H1 (cell line): ENCODE measurements around the gene DMPK. TPM values are rescaled to one million over a fixed set of nuclear protein-coding genes. Genes with fewer than 3 reads are reported as not detected.

Source experiments
- CTCF ChIA-PET: fragments of 300-600 bp; sonication (Branson Sonifier 250); formaldehyde crosslinking; loops from one replicate; lab custom pipeline; 2021; ENCODE audit not compliant: partially characterized antibody; lab: Charles Lee
- POLR2A ChIA-PET: fragments of 300-600 bp; sonication (Branson Sonifier 250); formaldehyde crosslinking; loops from one replicate; lab custom pipeline; 2021; ENCODE audit warnings: inconsistent platforms; ENCODE audit not compliant: partially characterized antibody; lab: Charles Lee
- DNase-seq, 2 experiments: peaks; one replicate each; pipeline versions ENCODE4 v3.0.0 to v3.0.0-alpha.2; 2010 to 2022; ENCODE audit warnings: low spot score in 2 of 2, low read depth in 1 of 2, mixed read lengths in 1 of 2
- FAIRE-seq: peaks from 2 replicates; lab custom pipeline; 2011; peaks lifted over from hg19 to GRCh38; lab: Jason Lieb, UNC
- H2AFZ ChIP-seq: 2 replicates; pipeline ENCODE4 v1.8.1; 2012; ENCODE audit warnings: low read length, inconsistent platforms
- H2AK5ac ChIP-seq: 2 replicates; pipeline ENCODE4 v1.6.1; 2013; ENCODE audit warnings: low read depth, low read length
- H2BK120ac ChIP-seq: replicated peaks from 2 replicates; pipeline ENCODE3; 2013; ENCODE audit warnings: low read depth, low read length, inconsistent platforms
- H2BK12ac ChIP-seq: 2 replicates; pipeline ENCODE4 v1.6.1; 2013; ENCODE audit warnings: low read depth, low read length
- H2BK15ac ChIP-seq: 2 replicates; pipeline ENCODE4 v1.6.1; 2013; ENCODE audit warnings: low read length
- H2BK20ac ChIP-seq: 2 replicates; pipeline ENCODE4 v1.6.1; 2013; ENCODE audit warnings: low read length
- H2BK5ac ChIP-seq: 2 replicates; pipeline ENCODE4 v1.6.1; 2013; ENCODE audit warnings: low read depth, low read length
- H3K14ac ChIP-seq: 2 replicates; pipeline ENCODE4 v1.6.1; 2013; ENCODE audit warnings: inconsistent platforms; ENCODE audit not compliant: insufficient read length
- H3K18ac ChIP-seq: 2 replicates; pipeline ENCODE4 v1.6.1; 2013; ENCODE audit warnings: low read length; ENCODE audit errors: extremely low read depth
- H3K23ac ChIP-seq: 2 replicates; pipeline ENCODE4 v1.6.1; 2013; ENCODE audit warnings: inconsistent platforms; ENCODE audit not compliant: insufficient read length
- H3K23me2 ChIP-seq: 2 replicates; pipeline ENCODE4 v1.6.1; 2013; ENCODE audit warnings: low read depth, low read length
- H3K27ac ChIP-seq: 2 replicates; pipeline ENCODE4 v1.6.1; 2011; ENCODE audit warnings: low read depth, low read length, inconsistent platforms
- H3K27me3 ChIP-seq, 4 experiments: replicated peaks in 1 of 4; 1 replicate in 1 of 4; 2 replicates in 3 of 4; pipeline versions ENCODE4 v1.6.1 to v1.8.1; 2011 to 2013; ENCODE audit warnings: low read length in 3 of 4, mild to moderate bottlenecking in 3 of 4, inconsistent platforms in 2 of 4, mixed read lengths in 2 of 4, moderate library complexity in 1 of 4; ENCODE audit not compliant: control insufficient read depth in 3 of 4, insufficient read depth in 3 of 4; ENCODE audit errors: extremely low read depth in 1 of 4
- H3K36me3 ChIP-seq, 4 experiments: 2 replicates each; pipeline versions ENCODE4 v1.6.1 to v1.8.1; 2011 to 2013; ENCODE audit warnings: mild to moderate bottlenecking in 4 of 4, low read length in 3 of 4, moderate library complexity in 2 of 4, control low read depth in 1 of 4, inconsistent platforms in 1 of 4; ENCODE audit not compliant: insufficient read depth in 4 of 4, control insufficient read depth in 2 of 4
- H3K4ac ChIP-seq: replicated peaks from 2 replicates; pipeline ENCODE3; 2013; ENCODE audit warnings: low read length, low read depth, mixed read lengths, inconsistent platforms; ENCODE audit not compliant: insufficient read length
- H3K4me1 ChIP-seq, 4 experiments: replicated peaks in 1 of 4; 1 replicate in 1 of 4; 2 replicates in 3 of 4; pipeline versions ENCODE4 v1.6.1 to v1.8.1; 2011 to 2013; ENCODE audit warnings: low read length in 3 of 4, inconsistent platforms in 2 of 4, mixed read lengths in 1 of 4; ENCODE audit not compliant: insufficient read depth in 4 of 4, control insufficient read depth in 3 of 4
- H3K4me2 ChIP-seq, 2 experiments: 2 replicates each; pipeline versions ENCODE4 v1.6.1 to v1.8.1; 2011 to 2013; ENCODE audit warnings: low read depth in 2 of 2, low read length in 2 of 2, control low read depth in 1 of 2, inconsistent platforms in 1 of 2, mild to moderate bottlenecking in 1 of 2; ENCODE audit not compliant: insufficient read depth in 1 of 2
- H3K4me3 ChIP-seq, 4 experiments: fragments of 200-600, 300-600 bp in 1 of 4; sonication (generic), shearing (Covaris generic), sonication (Bioruptor Twin) in 1 of 4; 2 replicates each; pipeline versions ENCODE4 v1.5.1 to v1.8.1; 2011 to 2016; ENCODE audit warnings: low read length in 4 of 4, low read depth in 3 of 4, control low read depth in 2 of 4, inconsistent platforms in 2 of 4, mild to moderate bottlenecking in 2 of 4, mixed read lengths in 1 of 4, moderate library complexity in 1 of 4; ENCODE audit not compliant: insufficient read depth in 2 of 4; ENCODE audit errors: extremely low read depth in 1 of 4
- H3K56ac ChIP-seq: replicated peaks from 2 replicates; pipeline ENCODE3; 2013; ENCODE audit warnings: low read depth, mild to moderate bottlenecking, mixed read lengths, low read length, inconsistent platforms; ENCODE audit not compliant: insufficient read length
- H3K79me1 ChIP-seq: 2 replicates; pipeline ENCODE4 v1.6.1; 2013; ENCODE audit warnings: low read depth, low read length, control low read depth
- H3K79me2 ChIP-seq, 2 experiments: 2 replicates each; pipeline versions ENCODE4 v1.6.1 to v1.8.1; 2012 to 2013; ENCODE audit warnings: low read length in 2 of 2, mild to moderate bottlenecking in 2 of 2, inconsistent platforms in 1 of 2; ENCODE audit not compliant: insufficient read depth in 2 of 2, control insufficient read depth in 1 of 2
- H3K9ac ChIP-seq, 4 experiments: replicated peaks in 1 of 4; 1 replicate in 1 of 4; 2 replicates in 3 of 4; pipeline versions ENCODE4 v1.6.1 to v1.8.1; 2011 to 2013; ENCODE audit warnings: low read depth in 3 of 4, low read length in 3 of 4, control low read depth in 2 of 4, mild to moderate bottlenecking in 2 of 4, moderate library complexity in 2 of 4, inconsistent platforms in 1 of 4; ENCODE audit errors: extremely low read depth in 1 of 4
- H3K9me3 ChIP-seq, 2 experiments: 2 replicates each; pipeline versions ENCODE4 v1.6.1 to v1.8.1; 2012 to 2013; ENCODE audit warnings: mild to moderate bottlenecking in 2 of 2, moderate library complexity in 2 of 2, control low read depth in 1 of 2, inconsistent platforms in 1 of 2, low read depth in 1 of 2, low read length in 1 of 2, mixed read lengths in 1 of 2; ENCODE audit not compliant: insufficient read depth in 2 of 2
- H4K20me1 ChIP-seq, 2 experiments: replicated peaks in 1 of 2; 2 replicates each; pipeline versions ENCODE3 to v1.8.1; 2011 to 2013; ENCODE audit warnings: inconsistent platforms in 2 of 2, low read length in 2 of 2, mild to moderate bottlenecking in 1 of 2; ENCODE audit not compliant: insufficient read depth in 2 of 2, control insufficient read depth in 1 of 2
- H4K5ac ChIP-seq: 2 replicates; pipeline ENCODE4 v1.6.1; 2013; ENCODE audit warnings: low read length, low read depth, mixed read lengths, inconsistent platforms; ENCODE audit not compliant: insufficient read length
- H4K8ac ChIP-seq: 2 replicates; pipeline ENCODE4 v1.8.0; 2013; ENCODE audit warnings: mild to moderate bottlenecking, moderate library complexity, low read length, inconsistent platforms; ENCODE audit not compliant: insufficient read depth; ENCODE audit errors: extremely low read depth
- H4K91ac ChIP-seq: replicated peaks from 2 replicates; pipeline ENCODE3; 2013; ENCODE audit warnings: low read length, mixed read lengths, inconsistent platforms; ENCODE audit not compliant: insufficient read length
- BCL11A ChIP-seq, 2 experiments: IDR thresholded peaks; one replicate each; pipeline ENCODE4 v1.6.1; 2011; ENCODE audit warnings: low read depth in 2 of 2, low read length in 2 of 2, mild to moderate bottlenecking in 2 of 2
- E2F6 ChIP-seq: IDR thresholded peaks from 2 replicates; pipeline ENCODE4 v1.6.1; 2012; ENCODE audit warnings: inconsistent platforms
- MAX ChIP-seq: IDR thresholded peaks from 2 replicates; pipeline ENCODE4 v1.6.1; 2012; ENCODE audit warnings: inconsistent platforms
- NANOG ChIP-seq: IDR thresholded peaks from 2 replicates; pipeline ENCODE4 v1.6.1; 2011; ENCODE audit warnings: low read length, low read depth, mild to moderate bottlenecking, inconsistent platforms; ENCODE audit not compliant: insufficient read depth, poor library complexity, severe bottlenecking
- SP2 ChIP-seq: IDR thresholded peaks from 2 replicates; pipeline ENCODE4 v1.6.1; 2012; ENCODE audit warnings: mild to moderate bottlenecking, low read length, inconsistent platforms
- WGBS, 2 experiments: shearing (Covaris generic) in 1 of 2; methylation state at CpG; one replicate each; pipeline versions ENCODE4 v1.1.6 to v1.1.7; 2013 to 2015; ENCODE audit warnings: low lambda C conversion rate in 2 of 2, mixed read lengths in 2 of 2, inconsistent platforms in 1 of 2, low coverage in 1 of 2, missing lambda C conversion rate in 1 of 2; ENCODE audit not compliant: insufficient replicate concordance in 2 of 2, insufficient coverage in 1 of 2, insufficient read length in 1 of 2; ENCODE audit errors: extremely low coverage in 1 of 2, missing lambda C conversion rate in 1 of 2; 5-methylcytosine and 5-hydroxymethylcytosine counted together
- polyA plus RNA-seq, 7 experiments: library from polyadenylated mRNA; depleted of rRNA in 3 of 7; stranded (reverse) in 5 of 7; unstranded in 2 of 7; fragments of >200 nt in 5 of 7; fragments of 200-250 nt in 2 of 7; gene quantifications; 1 replicate in 5 of 7; 2 replicates in 1 of 7; 4 replicates in 1 of 7; pipeline versions ENCODE4 v1.2.1 to v1.2.3, GENCODE V29; 2011 to 2013; ENCODE audit warnings: missing spikeins in 2 of 7, mixed read lengths in 2 of 7
- total RNA-seq: library from RNA; stranded (reverse); fragmentation: NEBNext Ultra II Directional; extraction: Animal tissue kit (Norgen Biotek cat#: 25700); gene quantifications from 2 replicates; pipeline ENCODE4 v1.2.1, GENCODE V29; 2021

DMPK gene
- total and polyA plus RNA-seq, 2 of the 8 experiments (the other 6 are each of a cell fraction or from before 2014, with no cell fraction given) = 13.7 to 27.4 TPM

GRCh38 chr19:45733160-45733810, 49.0 kb downstream of the DMPK start, which contains the start of gene MEIOSIN:
Gene MEIOSIN, plus strand, starts transcription at chr19:45733439. Its CDS starts 1,938 bp downstream, at chr19:45735377.
- no peak within 1 kb of the TSS for H4K5ac ChIP-seq
- no peak within 1 kb of the TSS for H2BK5ac ChIP-seq
- 96% methylated on average over 43 of the region's 59 CpGs; no CpG with 5 or more reads in 1 of the 2 experiments for WGBS, 2 experiments
- no peak within 1 kb of the TSS for H3K4me2 ChIP-seq
- peak within 1 kb of the TSS; percentile 91 for H3K4ac ChIP-seq
- ChIA-PET POLR2A (interaction anchor here (1.0 to 9.1 kb wide), 6 partner anchors 10 to 41 kb away, joined by 3 to 113 read pairs (median 4); partner anchors contain the start of genes QPCTL and SIX5), CTCF (interaction anchor here (0.8 to 1.5 kb wide), 5 partner anchors 20 to 66 kb away, joined by 3 to 6 read pairs (median 3); no protein-coding TSS in a partner anchor)
- no peak within 1 kb of the TSS for H2BK15ac ChIP-seq
- H3K23ac ChIP-seq = no peak within 1 kb of the TSS
- H3K4me1 ChIP-seq = peaks cover 0 to 4% (median 3%) of the 10 kb centered on the region in 4 experiments; a peak in 5 of 7 replicates
- H3K9me3 ChIP-seq = no peaks in the 10 kb centered on the region
- H2BK20ac ChIP-seq = no peak within 1 kb of the TSS
- no peak within 1 kb of the TSS for H3K14ac ChIP-seq
- TF ChIP-seq BCL11A (IDR thresholded peaks at IDR 0.05; ENCODE audit: low read depth in 2 of 2, low read length in 2 of 2) (no peak), E2F6 (peak; percentile 93), SP2 (no peak), MAX (peak; percentile 36), NANOG (no peak)
- H3K27ac ChIP-seq = no peak within 1 kb of the TSS
- no peak within 1 kb of the TSS for H3K4me3 ChIP-seq
- H3K27me3 ChIP-seq = no peaks in the 10 kb centered on the region; a peak in 1 of 7 replicates
- peaks cover 0 to 21% of the 10 kb centered on the region in 2 experiments; a peak in 2 of 4 replicates for H3K79me2 ChIP-seq
- H3K23me2 ChIP-seq = peaks cover 4% of the 10 kb centered on the region; the same call in 1 of the 2 replicates
- no peak for DNase-seq
- no peak within 1 kb of the TSS for H2AK5ac ChIP-seq
- FAIRE-seq = no peak
- H2AFZ ChIP-seq = no peak within 1 kb of the TSS; the same call in 1 of the 2 replicates
- H4K8ac ChIP-seq = peak within 1 kb of the TSS; percentile 62
- H2BK120ac ChIP-seq = no peak within 1 kb of the TSS
- no peak within 1 kb of the TSS for H3K9ac ChIP-seq
- peak within 1 kb of the TSS; percentile 84; the same call in 1 of the 2 replicates for H2BK12ac ChIP-seq
- H3K79me1 ChIP-seq = peaks cover 4% of the 10 kb centered on the region; the same call in 1 of the 2 replicates
- no peak within 1 kb of the TSS for H3K18ac ChIP-seq
- H3K56ac ChIP-seq = no peak within 1 kb of the TSS
- no peaks in the 10 kb centered on the region for H3K36me3 ChIP-seq
- H4K20me1 ChIP-seq = no peaks in the 10 kb centered on the region
- H4K91ac ChIP-seq = no peak within 1 kb of the TSS
